GM23248 (cell line): ENCODE data around the gene SRR. TPM values are rescaled to one million over a fixed set of nuclear protein-coding genes. Genes with fewer than 3 reads are reported as not detected.

Experiments used
- DNase-seq: peaks from one replicate; pipeline ENCODE4 v3.0.0-alpha.2; 2015
- H2AFZ ChIP-seq: fragments of 200-600 bp; sonication (generic); 2 replicates; pipeline ENCODE4 v1.6.1; 2016; ENCODE audit warnings: antibody characterized with exemption
- H3F3A ChIP-seq: fragments of 200-600 bp; sonication (generic); 2 replicates; pipeline ENCODE4 v1.6.1; 2016; ENCODE audit warnings: mild to moderate bottlenecking, antibody characterized with exemption, mixed run types; ENCODE audit not compliant: insufficient read depth
- H3K27ac ChIP-seq: fragments of 200-600 bp; sonication (generic); 2 replicates; pipeline ENCODE4 v1.5.1; 2016; ENCODE audit warnings: mild to moderate bottlenecking
- H3K27me3 ChIP-seq: fragments of 200-600 bp; sonication (generic); replicated peaks from 2 replicates; pipeline ENCODE4 v1.6.1; 2016; ENCODE audit warnings: mild to moderate bottlenecking; ENCODE audit not compliant: insufficient read depth
- H3K36me3 ChIP-seq: fragments of 200-600 bp; sonication (generic); 2 replicates; pipeline ENCODE4 v1.6.1; 2016; ENCODE audit warnings: low read depth, mild to moderate bottlenecking
- H3K4me1 ChIP-seq: fragments of 200-600 bp; sonication (generic); 2 replicates; pipeline ENCODE4 v1.6.1; 2016; ENCODE audit warnings: mild to moderate bottlenecking; ENCODE audit not compliant: insufficient read depth
- H3K4me2 ChIP-seq: fragments of 200-600 bp; sonication (generic); one replicate; pipeline ENCODE4 v1.6.1; 2016; ENCODE audit warnings: mild to moderate bottlenecking; ENCODE audit not compliant: unreplicated experiment
- H3K4me3 ChIP-seq: fragments of 200-600 bp; sonication (generic); 2 replicates; pipeline ENCODE4 v1.5.1; 2016; ENCODE audit warnings: mild to moderate bottlenecking
- H3K79me2 ChIP-seq: fragments of 200-600 bp; sonication (generic); 2 replicates; pipeline ENCODE4 v1.6.1; 2016; ENCODE audit warnings: mild to moderate bottlenecking; ENCODE audit not compliant: insufficient read depth
- H3K9ac ChIP-seq: fragments of 200-600 bp; sonication (generic); 2 replicates; pipeline ENCODE4 v1.6.1; 2016; ENCODE audit warnings: mild to moderate bottlenecking
- H3K9me2 ChIP-seq: fragments of 200-600 bp; sonication (generic); 2 replicates; pipeline ENCODE4 v1.6.1; 2016; ENCODE audit warnings: mixed run types, mild to moderate bottlenecking, moderate library complexity; ENCODE audit not compliant: insufficient read depth
- H3K9me3 ChIP-seq: fragments of 200-600 bp; sonication (generic); one replicate; pipeline ENCODE4 v1.6.1; 2017; ENCODE audit warnings: low read depth
- H4K20me1 ChIP-seq: fragments of 200-600 bp; sonication (generic); 2 replicates; pipeline ENCODE4 v1.6.0; 2016; ENCODE audit not compliant: insufficient read depth
- EZH2 ChIP-seq: fragments of 200-600 bp; sonication (generic); IDR thresholded peaks from 2 replicates; pipeline ENCODE4 v1.6.1; 2018; ENCODE audit warnings: antibody characterized with exemption, mild to moderate bottlenecking; ENCODE audit not compliant: insufficient read depth, poor library complexity, severe bottlenecking
- EZH2phosphoT487 ChIP-seq: fragments of 200-600 bp; sonication (generic); IDR thresholded peaks from 2 replicates; pipeline ENCODE4 v1.6.1; 2018; ENCODE audit warnings: antibody characterized with exemption, moderate library complexity, mild to moderate bottlenecking, low read depth; ENCODE audit not compliant: insufficient read depth
- WGBS, 2 experiments: methylation state at CpG; one replicate each; pipeline ENCODE4 v1.1.6; 2015 to 2017; ENCODE audit warnings: low lambda C conversion rate in 2 of 2, low coverage in 1 of 2; ENCODE audit errors: missing lambda C conversion rate in 2 of 2; 5-methylcytosine and 5-hydroxymethylcytosine counted together
- in situ Hi-C: fragments of 300-500 bp; cut with MboI; formaldehyde crosslinking; loops from 2 replicates; pipeline ENCODE4 v1.15.0; 2020
- polyA plus RNA-seq: library from polyadenylated mRNA; unstranded; fragments of >200 nt; fragmentation: Nextera tagmentation; extraction: Ambion mirVana; gene quantifications from 2 replicates; pipeline ENCODE4 v1.2.1, GENCODE V29; 2016
- total RNA-seq: library from RNA; depleted of rRNA; stranded (reverse); fragments of >200 nt; shearing (Covaris generic); gene quantifications from 2 replicates; pipeline ENCODE4 v1.2.3, GENCODE V29; 2014

SRR gene
- total and polyA plus RNA-seq, 2 experiments from 2014 or later: 24.2 to 28.8 TPM

GRCh38 chr17:2282297-2282873, 21.4 kb upstream of the SRR start:
- Histone ChIP-seq H3K4me3 (no peak overlapping the region), H3K79me2 (0 out of 2 replicates have a peak, but pooled peaks cover 6% of the 10 kb centered on the region), H3K27me3 (no peaks in the 10 kb centered on the region), H3K9me2 (no peaks in the 10 kb centered on the region), H4K20me1 (no peaks in the 10 kb centered on the region), H2AFZ (peak overlapping the region; percentile 17; the same call in 1 of the 2 replicates), H3K4me2 (no peak overlapping the region), H3K27ac (peak overlapping the region; percentile 65), H3F3A (peaks cover 28% of the 10 kb centered on the region), H3K36me3 (peaks cover 52% of the 10 kb centered on the region), H3K4me1 (peaks cover 3% of the 10 kb centered on the region; the same call in 1 of the 2 replicates), H3K9me3 (no peaks in the 10 kb centered on the region), H3K9ac (peak overlapping the region; percentile 46)
- peak; percentile 80 for DNase-seq
- whole genome bisulfite sequencing, 2 experiments: 56 to 57% methylated on average over 7 of the region's 7 CpGs
- in situ Hi-C loops: no loop called here
- TF ChIP-seq EZH2phosphoT487: no peak
- TF ChIP-seq EZH2: no peak

GRCh38 chr17:2283302-2283701, 20.4 kb upstream of the SRR start:
- in situ Hi-C loops: no loop called here
- no peak for DNase-seq
- no peak overlapping the region for H2AFZ ChIP-seq
- 0 out of 2 replicates have a peak, but pooled peaks cover 6% of the 10 kb centered on the region for H3K79me2 ChIP-seq
- H3K27me3 ChIP-seq: no peaks in the 10 kb centered on the region
- H3K9ac ChIP-seq: no peak overlapping the region
- no peaks in the 10 kb centered on the region for H4K20me1 ChIP-seq
- no peak overlapping the region for H3K4me3 ChIP-seq
- H3K36me3 ChIP-seq: peaks cover 56% of the 10 kb centered on the region
- no peak overlapping the region for H3K4me2 ChIP-seq
- 0 out of 2 replicates have a peak overlapping the region, but pooled peaks have one; percentile 65 for H3K27ac ChIP-seq
- no peaks in the 10 kb centered on the region for H3K9me2 ChIP-seq
- no peaks in the 10 kb centered on the region for H3K9me3 ChIP-seq
- H3K4me1 ChIP-seq: peaks cover 3% of the 10 kb centered on the region; the same call in 1 of the 2 replicates
- TF ChIP-seq EZH2: no peak
- TF ChIP-seq EZH2phosphoT487: no peak
- H3F3A ChIP-seq: peaks cover 28% of the 10 kb centered on the region
- WGBS, 2 experiments: 90 to 94% methylated on average over 7 of the region's 7 CpGs

GRCh38 chr17:2289878-2290478, 13.8 kb upstream of the SRR start:
- no peak overlapping the region for H2AFZ ChIP-seq
- H3K27ac ChIP-seq: no peak overlapping the region
- peaks cover 32% of the 10 kb centered on the region for H3K36me3 ChIP-seq
- H3K4me1 ChIP-seq: peaks cover 8% of the 10 kb centered on the region
- H3K9me3 ChIP-seq: no peaks in the 10 kb centered on the region
- in situ Hi-C loops: no loop called here
- H3F3A ChIP-seq: peaks cover 13% of the 10 kb centered on the region; the same call in 1 of the 2 replicates
- TF ChIP-seq EZH2phosphoT487 (no peak), EZH2 (no peak)
- no peaks in the 10 kb centered on the region for H4K20me1 ChIP-seq
- H3K9ac ChIP-seq: no peak overlapping the region
- whole genome bisulfite sequencing, 2 experiments: 97 to 100% methylated on average over 5 of the region's 5 CpGs
- no peaks in the 10 kb centered on the region for H3K27me3 ChIP-seq
- no peaks in the 10 kb centered on the region for H3K9me2 ChIP-seq
- DNase-seq: peak; percentile 45
- no peak overlapping the region for H3K4me2 ChIP-seq
- H3K79me2 ChIP-seq: peaks cover 16% of the 10 kb centered on the region
- no peak overlapping the region for H3K4me3 ChIP-seq

- WGBS, 2 experiments: 91 to 92% methylated on average over 2 of the region's 2 CpGs
- no peak overlapping the region for H2AFZ ChIP-seq
- no peaks in the 10 kb centered on the region for H3K9me3 ChIP-seq
- in situ Hi-C loops: no loop called here
- H3K27ac ChIP-seq: no peak overlapping the region
- peaks cover 13% of the 10 kb centered on the region; the same call in 1 of the 2 replicates for H3F3A ChIP-seq
- no peaks in the 10 kb centered on the region for H3K27me3 ChIP-seq
- H3K36me3 ChIP-seq: peaks cover 30% of the 10 kb centered on the region; the same call in 1 of the 2 replicates
- no peaks in the 10 kb centered on the region for H4K20me1 ChIP-seq
- no peaks in the 10 kb centered on the region for H3K9me2 ChIP-seq
- H3K9ac ChIP-seq: no peak overlapping the region
- no peak overlapping the region for H3K4me3 ChIP-seq
- DNase-seq: peak; percentile 41
- H3K79me2 ChIP-seq: peaks cover 31% of the 10 kb centered on the region
- TF ChIP-seq EZH2: no peak
- TF ChIP-seq EZH2phosphoT487: no peak
- peaks cover 8% of the 10 kb centered on the region for H3K4me1 ChIP-seq
- H3K4me2 ChIP-seq: no peak overlapping the region
Measured at GRCh38 chr17:2292100-2292499, 11.7 kb upstream of the SRR start.
